ENCODE measurements around the gene DSCAML1. TPM values are rescaled to one million over a fixed set of nuclear protein-coding genes. Genes with fewer than 3 reads are reported as not detected.

The DSCAML1 gene
- total RNA-seq, 1 donor from 2014 or later = 4.0 TPM

DNA sequence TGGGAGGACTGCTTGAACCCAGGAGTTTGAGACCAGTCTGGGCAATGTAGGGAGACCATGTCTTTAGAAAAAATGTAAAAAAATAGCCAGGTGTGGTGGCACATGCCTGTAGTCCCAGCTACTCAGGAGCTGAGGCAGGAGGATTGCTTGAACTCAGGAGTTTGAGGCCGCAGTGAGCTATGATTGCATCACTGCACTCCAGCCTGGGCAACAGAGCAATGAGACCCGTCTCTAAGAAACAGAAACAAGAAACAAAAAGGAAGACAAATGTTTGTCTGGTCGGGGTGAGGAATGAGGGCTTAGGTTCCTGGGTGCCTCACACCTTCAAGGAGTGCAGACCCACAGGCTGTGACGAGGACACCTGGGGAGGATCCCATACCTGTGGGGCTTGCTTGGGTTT lies 277.4 kb downstream of the DSCAML1 start:
- no peak for TF ChIP-seq CTCF (conservative IDR thresholded peaks at IDR 0.05; ENCODE audit: low read depth, low read length)
- no peak overlapping the region for H3K4me3 ChIP-seq (ENCODE audit: low read depth, low read length)
- DNase-seq (ENCODE audit: low read depth) = peak; percentile 66

DNA sequence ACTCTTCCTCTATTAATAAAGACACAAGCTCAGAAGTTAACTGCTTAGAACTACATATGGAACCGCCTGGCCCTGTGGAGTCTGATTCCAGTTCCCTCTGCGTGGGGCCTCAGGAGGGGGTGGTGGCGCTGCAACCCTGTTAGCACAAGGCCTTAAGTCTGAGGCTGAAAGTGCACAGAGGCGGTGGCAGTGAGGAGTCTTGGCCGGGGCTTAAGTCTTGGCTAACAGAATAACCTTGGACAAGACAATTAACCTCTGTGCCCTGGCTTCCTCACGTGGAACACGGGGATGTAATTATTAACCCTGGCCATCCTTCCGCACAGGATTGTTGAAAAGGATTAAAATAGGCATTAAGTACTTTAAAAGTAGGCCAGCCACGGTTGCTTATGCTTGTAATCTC lies 277.8 kb downstream of the DSCAML1 start:
- peak; percentile 83 for DNase-seq (ENCODE audit: low read depth)

DNA sequence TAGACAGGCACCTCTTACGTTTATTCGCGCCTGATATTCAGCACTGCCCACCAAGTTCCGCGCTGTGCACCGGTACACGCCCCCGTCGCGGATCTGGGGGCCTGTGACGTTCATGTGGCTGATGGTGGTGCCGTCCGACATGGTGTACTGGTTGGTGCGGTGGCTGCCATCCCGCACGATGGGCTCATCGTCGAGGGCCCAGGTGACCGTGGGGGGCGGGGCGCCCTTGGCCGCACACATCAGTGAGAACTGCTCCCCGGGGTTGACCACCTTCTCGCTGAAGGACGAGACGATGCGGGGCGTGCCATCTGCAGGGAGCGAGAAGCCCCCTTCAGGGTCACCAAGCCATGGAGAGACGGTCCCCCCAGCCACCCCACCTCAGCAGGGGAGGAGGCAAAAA lies 278.6 kb downstream of the DSCAML1 start:
- H3K4me3 ChIP-seq (ENCODE audit: low read depth, low read length) = no peak overlapping the region
- no peak for TF ChIP-seq CTCF (conservative IDR thresholded peaks at IDR 0.05; ENCODE audit: low read depth, low read length)
- no peak for DNase-seq (ENCODE audit: low read depth)

More for the DNA sequence above, 277.8 kb downstream of the DSCAML1 start:
- TF ChIP-seq CTCF (conservative IDR thresholded peaks at IDR 0.05; ENCODE audit: low read depth, low read length) = peak; percentile 45
- no peak overlapping the region for H3K4me3 ChIP-seq (ENCODE audit: low read depth, low read length)

- H3K4me3 ChIP-seq (ENCODE audit: low read depth, low read length) = no peak overlapping the region
- TF ChIP-seq CTCF (conservative IDR thresholded peaks at IDR 0.05; ENCODE audit: low read depth, low read length) = no peak
- DNase-seq (ENCODE audit: low read depth) = no peak
Measured at GRCh38 chr11:117517097-117517496, 279.9 kb downstream of the DSCAML1 start.

- no peak for DNase-seq (ENCODE audit: low read depth)
- H3K4me3 ChIP-seq (ENCODE audit: low read depth, low read length) = no peak overlapping the region
- TF ChIP-seq CTCF (conservative IDR thresholded peaks at IDR 0.05; ENCODE audit: low read depth, low read length) = no peak
Measured at GRCh38 chr11:117515892-117516787, 280.9 kb downstream of the DSCAML1 start.

GRCh38 chr11:117514256-117514655 lies 282.8 kb downstream of the DSCAML1 start:
- no peak overlapping the region for H3K4me3 ChIP-seq (ENCODE audit: low read depth, low read length)
- no peak for DNase-seq (ENCODE audit: low read depth)
- no peak for TF ChIP-seq CTCF (conservative IDR thresholded peaks at IDR 0.05; ENCODE audit: low read depth, low read length)

- no peak for TF ChIP-seq CTCF (conservative IDR thresholded peaks at IDR 0.05; ENCODE audit: low read depth, low read length)
- no peak overlapping the region for H3K4me3 ChIP-seq (ENCODE audit: low read depth, low read length)
- DNase-seq (ENCODE audit: low read depth) = no peak
Measured at GRCh38 chr11:117513666-117514065, 283.4 kb downstream of the DSCAML1 start.
